HFFc6 (cell line): ENCODE data around the gene EPB41. TPM values are rescaled to one million over a fixed set of nuclear protein-coding genes. Genes with fewer than 3 reads are reported as not detected.
"Not testable (repeated sequence)": the region's sequence is repeated elsewhere in the genome, so short reads cannot be mapped to it uniquely, and the experiment has no call there.

Experiments used
- DNase-seq: peaks from one replicate; pipeline ENCODE4 v3.0.0-alpha.2; 2018
- H3K27ac Mint-ChIP-seq: 2 replicates; pipeline ENCODE4 v1.8.0; 2020; ENCODE audit warnings: mild to moderate bottlenecking, mixed read lengths
- H3K27me3 Mint-ChIP-seq: 2 replicates; pipeline ENCODE4 v1.8.0; 2021; ENCODE audit warnings: mild to moderate bottlenecking, moderate library complexity, mixed read lengths; ENCODE audit not compliant: insufficient read depth
- H3K36me3 Mint-ChIP-seq: 2 replicates; pipeline ENCODE4 v1.8.0; 2021; ENCODE audit warnings: low read depth, mixed read lengths
- H3K4me1 Mint-ChIP-seq: 2 replicates; pipeline ENCODE4 v1.8.0; 2020; ENCODE audit warnings: low read depth, mixed read lengths
- H3K4me3 Mint-ChIP-seq: 2 replicates; pipeline ENCODE4 v1.8.0; 2020; ENCODE audit warnings: mild to moderate bottlenecking, moderate library complexity, mixed read lengths
- H3K9me3 Mint-ChIP-seq: 2 replicates; pipeline ENCODE4 v1.8.0; 2020; ENCODE audit warnings: mild to moderate bottlenecking, mixed read lengths
- CTCF ChIP-seq: fragments of 200-600 bp; sonication (generic); IDR thresholded peaks from 2 replicates; pipeline ENCODE4 v1.5.0; 2021; ENCODE audit warnings: antibody characterized with exemption, mild to moderate bottlenecking
- total RNA-seq, 6 experiments: library from RNA; stranded (reverse); fragmentation: NEBNext Ultra II Directional; extraction: Animal tissue kit (Norgen Biotek cat#: 25700); gene quantifications; 2 replicates in 1 of 6; 3 replicates in 5 of 6; pipeline ENCODE4 v1.2.3, GENCODE V29; 2021

The EPB41 gene
- total RNA-seq, 6 experiments from 2014 or later: 2.4 to 8.8 (median 3.4) TPM

- no peaks in the 10 kb centered on the region for H3K9me3 Mint-ChIP-seq
- DNase-seq: peak; percentile 43
- H3K4me1 Mint-ChIP-seq: peaks cover 21% of the 10 kb centered on the region
- peak overlapping the region; percentile 14; the same call in 1 of the 2 replicates for H3K27ac Mint-ChIP-seq
- no peak for TF ChIP-seq CTCF
- H3K4me3 Mint-ChIP-seq: no peak overlapping the region
- peaks cover 6% of the 10 kb centered on the region for H3K27me3 Mint-ChIP-seq
- no peaks in the 10 kb centered on the region for H3K36me3 Mint-ChIP-seq
These were observed 215.5 kb downstream of the EPB41 start for GRCh38 chr1:29129916-29130315.

- not testable (repeated sequence) for H3K4me3 Mint-ChIP-seq, DNase-seq, H3K27me3 Mint-ChIP-seq
These were observed 216.7 kb downstream of the EPB41 start for GRCh38 chr1:29131056-29131455.

GRCh38 chr1:29133861-29134694 is 219.7 kb downstream of the EPB41 start:
- no peak for TF ChIP-seq CTCF
- Mint-ChIP-seq H3K27ac (no peak overlapping the region), H3K27me3 (peaks cover 5% of the 10 kb centered on the region), H3K36me3 (no peaks in the 10 kb centered on the region), H3K4me1 (peaks cover 11% of the 10 kb centered on the region), H3K4me3 (no peak overlapping the region), H3K9me3 (no peaks in the 10 kb centered on the region)
- DNase-seq: no peak

More at GRCh38 chr1:29131056-29131455, 216.7 kb downstream of the EPB41 start:
- H3K27ac Mint-ChIP-seq, H3K36me3 Mint-ChIP-seq, H3K9me3 Mint-ChIP-seq: not testable (repeated sequence)
- H3K4me1 Mint-ChIP-seq: peaks cover 11% of the 10 kb centered on the region

GRCh38 chr1:29134695-29135028 is 220.3 kb downstream of the EPB41 start:
- no peak for DNase-seq
- H3K9me3 Mint-ChIP-seq: no peaks in the 10 kb centered on the region
- no peak overlapping the region for H3K4me3 Mint-ChIP-seq
- H3K36me3 Mint-ChIP-seq: no peaks in the 10 kb centered on the region
- H3K4me1 Mint-ChIP-seq: peaks cover 9% of the 10 kb centered on the region
- peaks cover 5% of the 10 kb centered on the region for H3K27me3 Mint-ChIP-seq
- no peak for TF ChIP-seq CTCF
- H3K27ac Mint-ChIP-seq: no peak overlapping the region

GRCh38 chr1:29136391-29136915 is 222.1 kb downstream of the EPB41 start:
- no peak overlapping the region for H3K27ac Mint-ChIP-seq
- no peaks in the 10 kb centered on the region for H3K4me1 Mint-ChIP-seq
- H3K36me3 Mint-ChIP-seq: no peaks in the 10 kb centered on the region
- DNase-seq: no peak
- peaks cover 2% of the 10 kb centered on the region for H3K27me3 Mint-ChIP-seq
- TF ChIP-seq CTCF: no peak
- no peak overlapping the region for H3K4me3 Mint-ChIP-seq
- no peaks in the 10 kb centered on the region for H3K9me3 Mint-ChIP-seq

- Mint-ChIP-seq H3K9me3 (no peaks in the 10 kb centered on the region), H3K4me1 (peaks cover 25% of the 10 kb centered on the region), H3K36me3 (peaks cover 35% of the 10 kb centered on the region), H3K27me3 (no peaks in the 10 kb centered on the region; the same call in 1 of the 2 replicates), H3K27ac (peak overlapping the region; percentile 3; the same call in 1 of the 2 replicates), H3K4me3 (no peak overlapping the region; the same call in 1 of the 2 replicates)
- TF ChIP-seq CTCF: no peak
- DNase-seq: no peak
These were observed 228.3 kb downstream of the EPB41 start for GRCh38 chr1:29142714-29143113.
